Muscle of back (tissue), 11 donors: ENCODE measurements around the gene EIF5A. TPM values are rescaled to one million over a fixed set of nuclear protein-coding genes. Genes with fewer than 3 reads are reported as not detected.
A peak's percentile ranks its signal among the peaks of the same experiment; 100 is the strongest.

Experiments used
- DNase-seq, 3 donors: peaks; one replicate each; pipeline versions ENCODE4 v3.0.0 to v3.0.0-alpha.2; 2013
- polyA plus RNA-seq, 10 donors: library from polyadenylated mRNA; unstranded; fragments of 120-200 nt; gene quantifications; one replicate each; pipeline ENCODE4 v1.2.1, GENCODE V29; 2013; ENCODE audit not compliant: insufficient read length in 10 of 10

EIF5A gene
- polyA plus RNA-seq, 10 donors: 225 to 344 (median 294) TPM

DNA sequence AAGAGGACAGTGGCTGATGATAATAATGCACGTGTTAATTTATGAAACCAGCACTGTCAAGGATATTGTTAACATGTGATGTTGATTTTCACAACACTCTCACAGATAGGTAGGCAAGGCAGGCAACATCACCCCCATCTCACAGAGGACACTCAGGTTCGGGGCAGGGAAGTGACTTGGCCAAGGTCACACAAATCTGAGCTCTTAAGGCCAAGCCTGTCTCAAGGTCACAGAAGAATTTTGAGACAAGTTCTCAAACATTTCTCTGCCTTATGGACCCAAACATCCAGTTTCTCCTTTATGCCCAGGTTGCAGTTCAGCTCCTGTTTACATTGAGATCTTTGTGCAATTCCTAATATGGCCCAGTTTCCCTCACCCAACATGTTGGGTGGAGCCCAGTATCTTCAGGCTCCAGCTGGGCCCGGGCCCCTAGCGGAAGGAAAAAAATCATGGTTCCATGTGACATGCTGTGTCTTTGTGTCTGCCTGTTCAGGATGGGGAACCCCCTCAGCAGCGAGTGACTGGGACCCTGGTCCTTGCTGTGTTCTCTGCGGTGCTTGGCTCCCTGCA lies 24.6 kb upstream of the EIF5A start:
- DNase-seq: no peak

DNA sequence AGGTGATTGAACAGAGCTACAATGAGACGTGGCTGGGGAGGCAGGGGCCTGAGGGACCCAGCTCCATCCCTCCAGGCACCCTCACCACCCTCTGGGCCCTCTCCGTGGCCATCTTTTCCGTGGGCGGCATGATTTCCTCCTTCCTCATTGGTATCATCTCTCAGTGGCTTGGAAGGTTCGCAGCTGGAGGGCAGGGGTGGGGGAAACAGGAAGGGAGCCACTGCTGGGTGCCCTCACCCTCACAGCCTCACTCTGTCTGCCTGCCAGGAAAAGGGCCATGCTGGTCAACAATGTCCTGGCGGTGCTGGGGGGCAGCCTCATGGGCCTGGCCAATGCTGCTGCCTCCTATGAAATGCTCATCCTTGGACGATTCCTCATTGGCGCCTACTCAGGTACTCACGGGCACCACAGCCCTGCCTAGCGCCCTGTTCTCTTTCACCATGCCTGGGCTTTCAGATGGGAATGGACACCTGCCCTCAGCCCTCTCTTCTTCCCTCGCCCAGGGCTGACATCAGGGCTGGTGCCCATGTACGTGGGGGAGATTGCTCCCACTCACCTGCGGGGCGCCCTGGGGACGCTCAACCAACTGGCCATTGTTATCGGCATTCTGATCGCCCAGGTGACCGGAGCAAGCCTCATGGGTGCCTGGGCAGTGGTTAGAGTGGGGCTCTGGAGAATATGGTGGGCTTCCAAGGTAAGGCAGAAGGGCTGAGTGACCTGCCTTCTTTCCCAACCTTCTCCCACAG lies 23.8 kb upstream of the EIF5A start:
- DNase-seq: no peak

DNA sequence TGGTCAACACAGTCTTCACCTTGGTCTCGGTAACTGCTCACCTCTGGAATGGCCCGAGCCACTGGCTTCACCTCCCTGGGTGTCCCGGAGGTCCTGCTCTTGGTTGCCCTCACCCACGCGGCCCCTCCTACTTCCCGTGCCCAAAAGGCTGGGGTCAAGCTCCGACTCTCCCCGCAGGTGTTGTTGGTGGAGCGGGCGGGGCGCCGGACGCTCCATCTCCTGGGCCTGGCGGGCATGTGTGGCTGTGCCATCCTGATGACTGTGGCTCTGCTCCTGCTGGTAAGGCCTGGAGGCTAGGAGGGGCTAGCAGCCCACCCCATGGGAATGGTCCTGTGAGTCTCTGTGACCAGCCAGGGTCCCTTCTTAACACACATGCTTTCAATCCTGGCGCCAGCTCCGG lies 22.5 kb upstream of the EIF5A start:
- no peak for DNase-seq

DNA sequence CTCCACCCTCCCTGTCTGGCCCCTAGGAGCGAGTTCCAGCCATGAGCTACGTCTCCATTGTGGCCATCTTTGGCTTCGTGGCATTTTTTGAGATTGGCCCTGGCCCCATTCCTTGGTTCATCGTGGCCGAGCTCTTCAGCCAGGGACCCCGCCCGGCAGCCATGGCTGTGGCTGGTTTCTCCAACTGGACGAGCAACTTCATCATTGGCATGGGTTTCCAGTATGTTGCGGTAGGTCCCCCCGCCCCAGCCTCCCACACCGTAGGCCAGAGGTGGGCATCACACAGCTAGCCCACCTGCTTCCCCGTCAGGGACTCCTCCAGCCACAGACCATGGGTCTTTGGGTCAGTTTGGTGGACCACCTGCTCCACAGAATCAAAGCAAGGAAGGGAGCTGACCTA lies 21.7 kb upstream of the EIF5A start:
- no peak for DNase-seq

DNA sequence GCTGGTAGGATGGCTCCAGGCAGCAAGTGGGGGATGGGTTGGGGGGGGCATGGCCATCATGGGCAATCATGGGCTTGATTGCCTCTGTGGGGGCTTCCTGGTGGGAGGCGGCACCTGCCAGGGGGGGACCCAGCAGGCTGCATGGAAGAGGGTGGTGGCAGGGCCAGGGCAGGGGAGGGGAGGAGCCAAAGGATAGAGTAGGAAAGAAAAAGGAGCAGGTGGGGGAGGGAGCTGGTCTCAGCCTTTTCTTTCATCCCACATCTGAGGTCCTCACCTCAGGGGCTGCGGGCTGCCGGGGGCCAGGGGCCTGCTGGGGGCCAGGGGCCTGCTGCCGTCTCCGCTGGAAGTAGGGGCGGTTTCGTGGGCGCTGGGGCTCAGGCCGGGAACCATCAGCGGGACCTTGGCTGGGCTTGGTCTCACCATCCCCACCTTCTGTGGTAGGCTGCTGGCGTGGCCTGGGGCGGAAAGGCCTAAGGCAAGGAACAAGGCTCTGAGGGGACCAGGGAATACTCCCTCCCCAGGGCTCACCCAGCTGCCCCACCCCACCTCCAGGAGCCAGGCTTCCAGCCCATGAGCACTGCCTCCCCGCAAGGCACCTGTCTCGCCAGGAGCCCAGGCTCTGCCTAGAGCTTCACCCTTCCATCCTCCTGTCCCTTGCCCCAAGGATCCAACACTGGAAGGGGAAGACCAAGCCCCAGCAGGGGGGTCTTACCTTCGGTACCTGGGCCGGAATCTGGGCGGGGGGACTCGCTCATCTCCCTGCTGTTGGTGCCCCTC lies 18.0 kb upstream of the EIF5A start:
- no peak for DNase-seq

DNA sequence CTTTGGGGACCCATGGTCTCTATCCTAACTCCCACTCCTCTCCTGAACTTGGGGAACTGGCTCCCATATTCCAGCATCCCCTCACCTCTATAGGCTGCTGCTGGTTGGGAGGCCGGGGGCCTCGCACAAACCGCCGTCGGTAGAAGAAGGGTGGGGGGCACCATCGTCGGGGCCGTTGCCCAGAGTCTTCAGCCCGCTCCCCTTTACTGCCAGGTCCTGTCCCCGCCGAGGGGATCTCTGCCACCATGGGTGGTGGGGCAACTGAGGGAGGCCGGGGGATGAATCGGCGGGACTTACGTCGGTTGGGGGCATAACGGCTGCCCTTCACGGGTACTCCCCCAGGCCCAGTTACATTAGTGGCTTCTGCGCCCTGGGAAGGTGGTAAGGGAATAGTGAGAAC lies 17.3 kb upstream of the EIF5A start:
- DNase-seq: no peak

DNA sequence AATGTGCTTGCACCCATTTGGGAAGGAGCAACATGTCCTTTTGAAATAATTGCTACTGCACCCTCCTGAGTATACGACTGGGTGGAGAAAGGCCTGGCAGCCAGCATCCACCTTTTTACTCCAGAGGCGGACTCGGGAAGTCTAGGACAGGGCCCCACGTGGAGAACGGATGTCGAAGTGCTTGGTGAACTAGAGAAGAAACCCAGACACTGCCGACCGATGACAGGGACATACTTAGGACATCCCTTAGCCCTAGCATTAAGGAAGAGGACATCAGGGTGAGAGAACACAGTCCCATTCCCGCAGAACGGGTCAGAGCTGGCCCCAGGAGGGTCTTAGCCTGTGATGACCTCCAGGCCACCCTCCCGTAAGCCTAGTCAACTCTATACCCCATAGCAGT lies 16.7 kb upstream of the EIF5A start:
- no peak for DNase-seq

DNA sequence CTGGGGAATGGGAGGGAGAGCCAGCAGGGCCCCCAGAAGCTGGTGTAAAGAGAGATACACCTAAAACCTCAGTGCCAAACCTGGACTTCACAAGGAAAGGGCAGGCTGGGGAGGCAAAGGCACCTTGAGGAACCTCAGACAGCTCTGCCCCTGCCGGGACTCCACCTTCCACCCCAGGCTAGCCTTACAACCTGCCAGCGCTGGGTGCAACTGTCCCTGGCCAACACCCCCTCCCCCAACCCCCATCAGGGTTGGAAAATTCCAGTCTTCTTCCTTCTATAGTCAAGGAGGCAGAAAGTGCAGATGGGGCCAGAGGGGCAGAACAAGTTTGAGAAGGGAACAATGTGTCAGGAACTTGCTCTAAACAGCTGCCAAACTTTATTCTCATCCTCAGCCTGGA lies 15.2 kb upstream of the EIF5A start:
- DNase-seq: no peak

DNA sequence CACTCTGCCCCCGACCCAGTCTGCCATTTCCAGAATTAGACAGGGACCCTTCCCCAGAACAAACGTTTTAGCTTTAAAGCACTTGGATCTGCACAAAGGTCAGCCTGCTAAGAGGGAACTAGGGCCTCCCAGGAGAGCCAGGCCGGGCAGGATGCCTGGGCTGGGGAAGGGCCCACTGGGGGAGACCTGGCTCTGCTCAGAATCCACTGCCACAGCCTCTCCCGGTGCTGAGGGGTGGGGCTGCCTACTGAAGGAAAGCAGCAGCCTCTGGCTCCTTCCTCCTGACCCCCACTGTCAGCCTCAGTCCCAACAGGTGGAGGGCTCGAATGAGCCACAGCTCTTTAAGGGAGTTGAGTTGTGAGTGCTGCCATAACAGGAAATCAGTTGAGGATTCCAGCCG lies 14.7 kb upstream of the EIF5A start:
- peak in 1 of 3 donors; percentile 24 for DNase-seq

DNA sequence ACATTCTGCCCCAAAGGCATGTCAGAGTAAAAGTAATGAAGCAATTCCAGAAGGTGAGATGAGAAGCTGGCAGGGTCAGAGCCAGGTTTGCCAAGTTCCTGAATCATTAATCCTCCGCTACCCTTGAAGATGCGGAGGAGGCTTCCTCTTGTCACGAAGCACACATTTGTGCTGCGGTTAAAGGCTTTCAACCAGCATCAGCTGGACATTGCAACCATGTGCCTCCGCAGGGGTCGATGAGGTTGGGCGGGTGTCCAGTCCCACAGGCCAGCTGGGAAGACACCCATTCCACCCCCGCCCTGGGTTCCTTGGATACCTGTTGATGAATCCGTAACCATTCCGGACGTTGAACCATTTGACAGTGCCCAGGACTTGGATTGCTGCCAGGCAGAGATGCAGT lies 14.3 kb upstream of the EIF5A start:
- no peak for DNase-seq

DNA sequence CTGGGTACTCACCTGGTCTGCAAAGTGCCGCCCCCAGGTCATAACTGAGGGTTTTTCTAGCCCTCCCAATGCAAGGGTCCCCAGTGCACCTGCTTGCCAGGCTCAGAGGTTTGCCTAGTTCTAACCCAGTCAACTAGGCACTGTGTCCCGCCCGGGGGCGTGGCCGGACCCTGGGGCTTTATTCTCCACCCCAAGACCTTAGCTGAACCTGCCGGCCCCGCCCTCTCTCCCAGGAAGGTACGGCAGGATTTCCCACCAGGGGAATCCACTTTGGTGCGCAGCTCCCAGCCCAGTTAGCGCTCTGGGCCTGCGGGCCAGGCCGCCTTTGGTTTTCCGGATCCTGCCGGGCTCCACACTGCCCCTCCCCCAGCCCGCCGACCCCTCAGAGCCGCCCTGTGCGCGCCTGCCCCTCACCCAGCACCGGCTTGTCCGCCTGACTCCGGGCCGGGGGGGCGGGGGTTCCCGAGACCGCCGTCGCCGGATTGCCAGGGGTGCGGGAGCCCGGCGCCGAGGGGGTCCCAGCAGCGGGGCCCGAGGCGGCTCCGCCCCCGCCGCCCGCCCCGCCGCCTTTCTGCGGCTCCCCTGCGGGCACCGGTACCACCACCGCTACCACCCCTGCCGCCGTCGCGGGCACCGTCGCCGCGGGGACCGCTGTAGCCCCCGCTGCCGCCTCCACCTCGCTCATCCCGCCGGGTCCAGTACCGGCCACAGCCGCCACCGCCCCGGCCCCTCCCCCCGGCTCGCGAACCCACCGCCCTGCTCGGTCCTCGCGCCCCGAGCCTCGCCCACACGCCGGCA lies 13.4 kb upstream of the EIF5A start:
- no peak for DNase-seq

DNA sequence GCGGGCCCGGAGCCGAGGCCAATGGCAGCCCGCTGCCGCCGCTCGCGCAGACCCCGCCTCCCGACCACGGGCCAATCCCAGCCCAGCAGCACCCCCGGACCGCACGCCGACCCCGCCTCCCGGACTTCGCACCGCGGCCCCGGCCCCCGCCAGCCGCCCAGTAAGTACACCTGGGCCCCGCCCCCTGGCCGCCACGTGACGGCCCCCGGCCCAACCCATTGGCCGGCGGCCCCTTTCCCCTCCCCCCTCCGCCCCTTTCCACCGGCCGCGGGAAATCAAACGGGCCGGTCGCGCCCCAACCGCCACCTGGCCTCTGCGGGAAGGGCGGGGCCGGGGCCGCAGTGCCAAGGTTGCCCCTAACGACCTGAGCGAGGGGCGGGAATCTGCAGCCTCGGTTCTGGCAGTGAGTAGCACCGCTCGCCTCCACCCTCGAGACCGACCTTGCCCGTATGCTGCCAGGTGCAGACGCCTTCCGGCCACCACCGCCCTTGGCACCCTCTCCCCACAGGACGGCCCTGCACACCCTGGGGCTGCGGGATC lies 12.7 kb upstream of the EIF5A start, which contains the start of gene YBX2:
TSS of gene YBX2 (minus strand) at position 26 of the 540 bp plus-strand sequence. CDS start 139 bp downstream, outside the sequence.
- peak in 1 of 3 donors; percentile 57 for DNase-seq

DNA sequence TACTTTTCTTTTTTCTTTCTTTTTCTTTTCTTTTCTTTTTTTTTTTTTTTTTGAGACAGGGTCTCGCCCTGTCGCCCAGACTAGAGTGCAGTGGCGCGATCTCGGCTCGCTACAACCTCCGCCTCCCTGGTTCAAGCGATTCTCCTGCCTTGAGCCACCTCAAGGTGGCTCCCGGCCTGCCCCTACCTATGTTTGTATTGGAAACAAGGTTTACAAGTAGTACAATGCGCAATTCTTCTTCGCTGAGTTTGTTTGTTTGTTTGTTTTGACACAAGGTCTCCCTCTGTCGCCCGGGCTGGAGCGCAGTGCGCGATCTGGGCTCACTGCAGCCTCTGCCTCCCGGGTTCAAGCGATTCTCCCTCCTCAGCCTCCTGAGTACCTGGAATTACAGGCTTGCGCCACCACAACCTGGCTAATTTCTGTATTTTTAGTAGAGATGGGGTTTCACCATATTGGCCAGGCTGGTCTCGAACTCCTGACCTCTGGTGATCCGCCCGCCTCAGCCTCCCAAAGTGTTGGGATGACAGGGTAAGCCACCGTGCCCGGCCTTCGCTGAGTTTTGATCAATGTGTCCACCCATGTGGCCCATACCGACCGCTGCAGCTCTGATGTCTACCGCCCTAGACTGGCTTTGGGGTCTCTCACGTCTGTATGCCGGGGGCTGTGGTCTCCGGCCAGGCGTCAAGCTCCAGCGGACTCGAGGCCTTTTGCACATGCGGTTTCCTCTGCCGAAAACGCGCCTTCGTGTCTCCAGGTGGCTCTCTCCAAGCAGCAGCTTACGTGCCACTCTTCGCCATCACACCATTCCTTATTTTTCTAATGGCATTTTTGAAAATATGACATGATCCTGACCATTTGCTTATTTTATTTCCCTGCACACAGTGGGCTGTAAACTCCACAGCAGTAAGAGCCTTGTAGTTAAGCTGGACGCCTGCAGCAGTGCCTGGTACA lies 11.9 kb upstream of the EIF5A start:
- DNase-seq: no peak

DNA sequence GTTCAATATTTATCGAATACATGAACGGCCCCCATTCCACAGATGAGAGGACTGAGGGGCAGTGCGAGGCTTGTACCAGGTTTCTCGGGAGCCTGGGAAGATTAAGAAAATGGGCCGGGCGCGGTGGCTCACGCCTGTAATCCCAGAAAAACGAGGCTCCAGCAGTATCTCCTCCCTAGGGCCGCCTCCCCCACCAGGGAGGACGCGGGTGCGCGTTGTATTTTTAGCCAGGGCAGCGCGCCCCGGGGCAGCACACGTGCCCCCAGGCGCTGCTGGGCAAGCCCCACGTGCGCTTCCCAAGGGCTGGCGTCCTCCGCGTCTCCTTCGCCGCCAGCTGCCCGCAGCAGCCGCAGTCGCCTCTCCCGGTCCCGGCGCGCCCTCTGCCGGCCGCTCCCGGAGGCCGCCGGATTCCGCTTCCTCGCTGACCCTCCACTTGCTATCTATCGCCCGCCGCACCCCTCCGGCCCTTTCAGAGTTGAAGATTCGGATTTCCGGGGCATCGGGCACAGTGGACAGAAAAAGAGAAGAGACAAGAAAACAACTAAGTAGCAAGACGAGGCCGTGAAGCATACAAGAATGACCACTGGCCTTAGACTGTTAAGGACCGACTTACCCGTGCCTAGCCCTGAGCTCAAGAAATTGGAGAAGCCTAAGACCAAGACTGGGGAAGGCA lies 11.1 kb upstream of the EIF5A start:
- DNase-seq: peak; percentile 74 to 91 (median 81)

DNA sequence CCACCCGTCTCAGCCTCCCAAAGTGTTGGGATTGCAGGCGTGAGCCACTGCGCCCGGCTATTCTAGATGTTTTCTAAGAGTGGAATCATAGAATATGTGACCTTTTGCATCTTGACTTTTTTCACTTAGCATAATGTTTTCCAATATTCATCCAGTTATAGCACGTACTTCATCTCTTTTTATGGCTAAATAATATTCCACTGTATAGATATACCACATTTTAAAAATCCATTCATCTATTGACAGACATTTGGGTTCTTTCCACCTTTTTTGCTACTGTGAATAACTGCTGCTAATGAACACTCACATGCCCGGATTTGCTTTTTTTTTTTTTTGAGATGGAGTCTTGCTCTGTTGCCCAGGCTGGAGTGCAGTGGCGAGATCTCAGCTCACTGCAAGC lies 3.2 kb upstream of the EIF5A start:
- DNase-seq: no peak

DNA sequence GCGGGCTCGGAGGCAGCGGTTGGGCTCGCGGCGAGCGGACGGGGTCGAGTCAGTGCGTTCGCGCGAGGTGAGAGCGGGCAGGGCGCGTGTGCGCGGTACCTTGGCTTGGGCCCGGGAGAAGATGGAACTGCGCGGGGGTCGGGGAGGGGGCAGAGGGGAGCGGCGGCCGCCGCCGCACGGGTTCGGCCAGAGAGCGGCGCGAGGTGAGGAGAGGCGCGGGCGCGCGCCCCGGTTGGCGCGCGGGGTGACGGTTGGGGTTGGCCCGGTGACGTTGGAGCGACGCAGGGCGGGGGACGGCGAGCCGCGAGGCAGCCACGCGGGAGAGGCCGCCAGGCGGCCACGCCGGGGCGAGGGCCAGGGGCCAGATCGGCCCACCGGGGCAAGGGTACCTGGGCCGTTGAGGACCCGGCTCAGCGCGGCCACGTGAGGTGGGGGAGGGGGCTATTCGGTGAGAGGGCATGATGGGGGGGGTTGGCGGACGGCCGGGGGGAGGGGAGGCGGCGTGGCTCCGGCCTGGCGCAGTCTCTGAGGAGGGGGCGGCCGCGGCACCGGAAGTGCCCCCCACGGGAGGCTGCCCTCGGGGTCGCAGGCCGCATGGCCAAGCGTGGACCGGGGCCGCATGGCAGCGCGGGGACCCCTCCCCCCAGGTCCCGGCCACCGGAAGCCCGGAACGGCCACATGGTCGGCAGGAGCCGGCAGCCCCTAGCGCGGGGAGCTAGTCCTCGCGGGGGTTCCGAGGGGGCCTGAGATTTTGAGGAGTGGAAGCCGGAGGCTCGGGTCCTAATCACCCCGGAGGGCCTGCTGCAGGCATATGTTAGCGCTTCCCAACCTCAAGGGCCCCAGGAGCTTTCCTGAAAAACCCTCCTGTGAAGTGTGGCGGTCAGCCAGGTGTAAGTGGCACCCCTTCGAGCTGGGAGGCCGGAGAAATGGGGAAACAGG lies 527 bp downstream of the EIF5A start:
- DNase-seq: peak in 1 of 3 donors; percentile 59

DNA sequence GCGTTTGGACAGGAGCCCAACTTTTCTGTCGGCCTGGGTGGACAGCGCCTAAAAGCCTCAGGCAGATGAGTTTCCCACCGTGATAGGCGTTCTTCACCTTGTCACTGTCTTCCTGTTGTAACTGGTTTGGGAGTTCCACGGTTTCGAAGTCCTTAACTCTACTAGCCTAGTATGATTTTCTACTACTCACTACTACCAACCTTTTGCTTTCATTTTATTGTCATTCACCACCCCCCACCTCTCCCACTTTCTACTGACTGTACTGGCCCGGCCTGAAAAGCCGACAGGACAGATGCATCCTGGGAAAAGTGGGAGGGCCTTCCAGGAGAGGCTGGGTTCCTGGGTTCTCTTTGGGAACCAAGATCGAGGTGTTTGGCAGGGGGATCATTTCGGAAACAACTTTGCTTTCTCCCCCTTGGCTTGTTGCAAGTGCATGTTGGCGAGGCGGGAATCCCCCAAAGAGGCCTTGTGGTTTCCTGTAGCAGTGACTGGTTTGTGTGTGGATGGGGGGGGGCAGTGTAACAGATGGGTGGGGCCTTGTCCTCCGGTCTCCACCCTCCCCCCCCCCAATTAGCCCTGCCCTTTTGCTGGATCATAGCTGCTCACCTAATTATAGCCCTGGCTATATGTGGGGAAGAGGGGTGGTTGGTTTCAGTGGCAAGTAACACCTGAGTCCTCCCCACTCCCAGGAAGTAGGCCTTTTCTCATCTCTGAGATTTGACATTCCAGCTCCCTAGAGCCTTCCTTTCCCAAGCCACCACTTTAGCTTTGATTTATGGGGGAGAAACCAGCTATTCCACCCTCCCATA lies 1.4 kb downstream of the EIF5A start:
- peak; percentile 70 to 89 (median 78) for DNase-seq

DNA sequence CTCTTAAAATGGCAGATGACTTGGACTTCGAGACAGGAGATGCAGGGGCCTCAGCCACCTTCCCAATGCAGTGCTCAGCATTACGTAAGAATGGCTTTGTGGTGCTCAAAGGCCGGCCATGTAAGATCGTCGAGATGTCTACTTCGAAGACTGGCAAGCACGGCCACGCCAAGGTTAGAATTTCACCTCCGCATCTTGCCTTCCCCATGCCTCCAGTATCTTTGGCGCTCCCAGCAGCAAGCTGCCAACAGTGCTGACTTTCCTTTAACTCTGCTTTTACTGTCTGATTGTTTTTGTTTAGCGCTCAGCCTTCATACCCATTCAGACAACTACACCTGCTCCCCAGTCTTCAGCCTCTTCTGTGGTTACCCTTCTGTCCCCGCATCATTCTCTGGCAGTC lies 2.2 kb downstream of the EIF5A start:
- no peak for DNase-seq
